RWPE1 (cell line): Measurements from ENCODE around the gene PRKCH.
A peak's percentile ranks its signal among the peaks of the same experiment; 100 is the strongest.

Source experiments
- CTCF ChIA-PET: fragments of 350-600 bp; sonication (Branson Sonifier 250); formaldehyde crosslinking; extraction: SDS; loops from one replicate; lab custom pipeline; 2021; lab: Yijun Ruan, JAX
- POLR2A ChIA-PET: fragments of 400-600 bp; formaldehyde crosslinking; extraction: SDS; loops from one replicate; lab custom pipeline; 2020; ENCODE audit warnings: antibody characterized with exemption; ENCODE audit not compliant: low non-redundant PET; lab: Yijun Ruan, JAX
- DNase-seq: peaks from one replicate; pipeline ENCODE4 v3.0.0; 2012; ENCODE audit warnings: low spot score
- H3K27ac ChIP-seq: fragments of 450-650 bp; 2 replicates; pipeline ENCODE4 v1.5.1; 2017
- TF ChIP-seq, protein P1 (sequence below): fragments of 450-650 bp; conservative IDR thresholded peaks from 2 replicates; pipeline ENCODE4 v1.5.1; 2017; ENCODE audit warnings: low read depth, mild to moderate bottlenecking

Gene PRKCH

DNA sequence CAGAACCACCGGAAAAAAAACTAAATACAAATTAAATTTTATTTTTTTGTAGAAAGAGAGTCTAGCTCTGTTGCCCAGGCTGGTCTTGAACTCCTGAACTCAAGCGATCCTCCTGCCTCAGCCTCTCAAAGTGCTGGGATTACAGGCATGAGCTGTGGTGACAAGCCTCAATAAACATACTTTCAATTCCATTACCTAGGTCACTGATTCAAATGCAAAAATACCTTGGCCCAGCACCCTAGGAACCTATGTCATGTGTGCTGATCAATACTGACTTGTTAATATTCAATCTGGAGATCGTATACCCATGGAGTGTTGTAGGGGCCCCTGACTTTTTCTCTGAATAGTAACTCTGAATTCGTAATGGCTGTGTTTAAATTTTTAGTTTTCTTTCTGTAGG is 33.2 kb upstream of the PRKCH start:
- no peak for DNase-seq
- ChIA-PET CTCF (interaction anchor here (0.6 kb wide), 2 partner anchors 13 to 21 kb away, joined by 3 to 5 read pairs; no protein-coding TSS in a partner anchor), POLR2A (no interaction called here)
- TF ChIP-seq, protein P1, sequence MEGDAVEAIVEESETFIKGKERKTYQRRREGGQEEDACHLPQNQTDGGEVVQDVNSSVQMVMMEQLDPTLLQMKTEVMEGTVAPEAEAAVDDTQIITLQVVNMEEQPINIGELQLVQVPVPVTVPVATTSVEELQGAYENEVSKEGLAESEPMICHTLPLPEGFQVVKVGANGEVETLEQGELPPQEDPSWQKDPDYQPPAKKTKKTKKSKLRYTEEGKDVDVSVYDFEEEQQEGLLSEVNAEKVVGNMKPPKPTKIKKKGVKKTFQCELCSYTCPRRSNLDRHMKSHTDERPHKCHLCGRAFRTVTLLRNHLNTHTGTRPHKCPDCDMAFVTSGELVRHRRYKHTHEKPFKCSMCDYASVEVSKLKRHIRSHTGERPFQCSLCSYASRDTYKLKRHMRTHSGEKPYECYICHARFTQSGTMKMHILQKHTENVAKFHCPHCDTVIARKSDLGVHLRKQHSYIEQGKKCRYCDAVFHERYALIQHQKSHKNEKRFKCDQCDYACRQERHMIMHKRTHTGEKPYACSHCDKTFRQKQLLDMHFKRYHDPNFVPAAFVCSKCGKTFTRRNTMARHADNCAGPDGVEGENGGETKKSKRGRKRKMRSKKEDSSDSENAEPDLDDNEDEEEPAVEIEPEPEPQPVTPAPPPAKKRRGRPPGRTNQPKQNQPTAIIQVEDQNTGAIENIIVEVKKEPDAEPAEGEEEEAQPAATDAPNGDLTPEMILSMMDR = no peak
- no peak overlapping the region for H3K27ac ChIP-seq

DNA sequence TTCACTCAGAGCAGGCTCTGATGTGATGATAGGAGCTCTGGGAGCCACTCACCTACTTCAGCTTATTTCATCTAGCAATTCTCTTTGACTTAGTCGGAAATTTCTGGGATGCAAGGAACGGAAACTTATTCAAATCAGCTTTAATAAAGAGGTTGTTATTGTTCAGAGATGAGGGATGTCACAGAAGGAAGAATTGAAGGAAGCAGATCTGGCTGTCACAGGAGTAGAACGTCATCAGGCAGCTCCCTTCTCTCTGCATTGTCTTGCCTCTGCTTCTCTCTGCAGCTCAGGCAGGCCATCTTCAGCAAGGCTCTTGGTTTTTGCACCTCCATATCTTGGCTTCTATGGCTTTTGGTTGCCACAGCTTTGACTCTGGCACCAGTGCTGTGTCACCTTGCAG is 32.7 kb upstream of the PRKCH start:
- no peak for DNase-seq
- ChIA-PET POLR2A (no interaction called here), CTCF (interaction anchor here (0.6 kb wide), 3 partner anchors 13 to 549 kb away, joined by 3 to 5 read pairs (median 3); no protein-coding TSS in a partner anchor)
- no peak overlapping the region for H3K27ac ChIP-seq
- TF ChIP-seq, protein P1 = no peak

DNA sequence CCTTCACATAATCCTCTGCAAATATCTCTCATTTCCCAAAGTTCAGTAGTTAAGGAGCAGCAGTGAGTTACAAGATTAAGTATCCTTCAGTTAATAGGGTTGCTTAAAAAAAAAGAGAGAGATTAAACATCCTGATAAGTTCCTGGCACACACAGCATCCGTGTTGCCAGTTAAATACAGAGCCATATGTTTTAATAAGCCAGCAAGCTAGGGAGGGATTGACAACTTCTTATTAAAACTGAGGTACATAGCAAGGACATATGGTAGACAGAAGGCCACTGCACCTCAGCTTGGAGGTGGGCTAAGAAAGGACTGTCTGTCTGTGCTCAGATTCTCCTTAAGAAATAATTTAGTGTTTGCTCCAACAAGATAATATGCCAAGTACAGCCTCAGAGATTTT is 30.7 kb upstream of the PRKCH start:
- ChIA-PET POLR2A (no interaction called here), CTCF (no interaction called here)
- no peak for DNase-seq

DNA sequence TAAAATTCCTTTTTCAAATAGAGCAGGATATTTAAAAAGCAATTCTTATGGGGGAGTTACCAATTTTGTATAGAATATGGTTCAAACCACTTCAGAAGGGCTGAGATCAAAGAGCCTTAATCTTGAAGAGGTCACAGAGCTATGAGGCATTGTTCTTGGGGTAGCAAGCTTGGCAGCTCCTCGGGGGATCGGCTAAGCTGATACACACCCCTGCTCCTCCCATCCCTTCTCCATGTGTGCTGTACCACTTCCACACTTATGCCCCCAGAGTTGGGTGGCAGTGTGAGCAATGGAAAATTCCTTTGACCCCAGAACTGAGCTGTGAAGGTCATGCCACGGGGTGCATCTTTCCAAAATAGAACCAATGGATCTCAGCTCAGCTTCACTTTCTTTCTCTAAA is 25.2 kb upstream of the PRKCH start:
- no peak overlapping the region for H3K27ac ChIP-seq
- TF ChIP-seq, protein P1 = no peak
- ChIA-PET POLR2A (no interaction called here), CTCF (interaction anchor here (0.5 to 1.6 kb wide), 7 partner anchors 16 to 542 kb away, joined by 3 to 6 read pairs (median 3); no protein-coding TSS in a partner anchor)
- DNase-seq = no peak

More for the DNA sequence above, 30.7 kb upstream of the PRKCH start:
- H3K27ac ChIP-seq = no peak overlapping the region
- TF ChIP-seq, protein P1 = no peak

DNA sequence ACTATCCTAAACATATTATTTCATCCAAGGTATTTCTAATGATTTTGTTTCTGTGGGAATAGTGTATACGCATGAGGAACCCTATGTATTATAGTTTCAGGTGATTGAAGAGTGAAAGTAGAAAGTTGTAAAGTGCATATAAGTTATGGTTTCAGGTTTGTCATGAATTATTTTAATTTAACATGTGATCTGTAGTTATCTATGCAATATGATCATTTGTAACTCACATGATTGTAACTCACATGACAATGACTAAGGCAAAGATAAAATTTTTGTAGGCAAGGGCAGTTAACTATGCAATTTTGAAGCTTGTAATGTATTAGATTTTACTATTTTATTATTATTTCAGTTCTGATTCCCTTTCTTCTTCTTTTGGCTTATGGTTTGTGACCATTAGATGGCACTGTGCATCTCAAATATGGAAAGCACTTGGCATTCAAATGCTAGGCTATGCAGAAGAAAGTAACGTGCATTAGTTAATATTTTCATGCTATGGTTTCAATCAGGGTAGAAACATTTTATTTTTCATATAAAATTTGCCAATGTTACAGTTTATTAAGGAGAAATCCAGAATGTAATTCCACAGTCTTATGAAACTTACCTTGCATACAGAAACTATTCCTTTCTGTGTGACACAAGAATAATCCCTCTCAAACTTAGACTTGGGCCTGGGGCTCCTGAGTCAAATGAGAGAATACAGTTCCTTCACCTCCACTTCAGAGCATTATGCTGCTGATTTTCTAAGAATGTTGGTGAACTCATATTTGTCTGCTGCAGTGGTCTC is 24.5 kb upstream of the PRKCH start:
- TF ChIP-seq, protein P1 = peak; percentile 78
- POLR2A ChIA-PET = no interaction called here
- H3K27ac ChIP-seq = no peak overlapping the region
- peak; percentile 44 for DNase-seq
- CTCF ChIA-PET = interaction anchor here (0.5 to 1.6 kb wide), 8 partner anchors 16 to 541 kb away, joined by 3 to 6 read pairs (median 3); no protein-coding TSS in a partner anchor

DNA sequence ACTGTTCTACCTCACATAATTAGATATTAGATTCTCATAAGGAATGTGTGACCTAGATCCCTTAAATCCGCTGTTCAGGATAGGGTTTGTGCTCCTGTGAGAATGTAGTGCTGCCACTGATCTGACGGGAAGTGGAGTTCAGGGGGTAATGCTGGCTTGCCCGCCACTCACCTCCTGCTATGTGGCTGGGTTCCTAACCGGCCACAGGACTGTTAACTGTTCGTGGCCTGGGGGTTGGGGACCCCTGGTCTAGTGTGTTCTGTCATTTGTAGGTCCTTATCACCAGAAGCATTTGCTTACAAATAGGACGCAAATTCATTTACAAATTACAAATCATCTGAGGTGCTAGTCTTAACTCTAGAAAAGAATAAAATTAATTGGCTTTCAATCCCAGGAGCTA is 23.8 kb upstream of the PRKCH start:
- ChIA-PET CTCF (interaction anchor here (0.8 to 1.6 kb wide), 2 partner anchors 84 to 524 kb away, joined by 3 to 4 read pairs; no protein-coding TSS in a partner anchor), POLR2A (no interaction called here)
- H3K27ac ChIP-seq = no peak overlapping the region
- TF ChIP-seq, protein P1 = no peak
- no peak for DNase-seq
